Muscle of back (tissue), 11 donors: Measurements from ENCODE around the gene ENOPH1. TPM values are rescaled to one million over a fixed set of nuclear protein-coding genes. Genes with fewer than 3 reads are reported as not detected.
"Not testable (repeated sequence)": the region's sequence is repeated elsewhere in the genome, so short reads cannot be mapped to it uniquely, and the experiment has no call there.

Experiments used
- DNase-seq, 3 donors: peaks; one replicate each; pipeline versions ENCODE4 v3.0.0 to v3.0.0-alpha.2; 2013
- polyA plus RNA-seq, 10 donors: library from polyadenylated mRNA; unstranded; fragments of 120-200 nt; gene quantifications; one replicate each; pipeline ENCODE4 v1.2.1, GENCODE V29; 2013; ENCODE audit not compliant: insufficient read length in 10 of 10

Gene ENOPH1
- polyA plus RNA-seq, 10 donors, result 30.8 to 42.8 (median 33.6) TPM

- DNase-seq, result no peak
Measured at GRCh38 chr4:82463221-82463620, 32.8 kb downstream of the ENOPH1 start.

- DNase-seq, result no peak
Measured at GRCh38 chr4:82467471-82467870, 37.1 kb downstream of the ENOPH1 start.

- DNase-seq, result peak in 1 of 3 donors; percentile 18
Measured at GRCh38 chr4:82469791-82470345, 39.5 kb downstream of the ENOPH1 start.

- DNase-seq, result not testable (repeated sequence)
Measured at GRCh38 chr4:82473080-82473479, 42.7 kb downstream of the ENOPH1 start.

GRCh38 chr4:82473621-82474164 lies 43.3 kb downstream of the ENOPH1 start:
- DNase-seq, result no peak

GRCh38 chr4:82475931-82476330 lies 45.5 kb downstream of the ENOPH1 start:
- not testable (repeated sequence) for DNase-seq

- not testable (repeated sequence) for DNase-seq
Measured at GRCh38 chr4:82477469-82477868, 47.1 kb downstream of the ENOPH1 start.

- DNase-seq, result no peak
Measured at GRCh38 chr4:82479562-82479961, 49.2 kb downstream of the ENOPH1 start.

- no peak for DNase-seq
Measured at GRCh38 chr4:82480771-82481505, 50.5 kb downstream of the ENOPH1 start.

- no peak for DNase-seq
Measured at GRCh38 chr4:82481506-82481840, 51.1 kb downstream of the ENOPH1 start.

GRCh38 chr4:82482387-82482786 lies 52.0 kb downstream of the ENOPH1 start:
- DNase-seq, result no peak

GRCh38 chr4:82484996-82485783 lies 54.8 kb downstream of the ENOPH1 start:
- no peak for DNase-seq

- DNase-seq, result no peak
Measured at GRCh38 chr4:82489076-82489475, 58.7 kb downstream of the ENOPH1 start.

GRCh38 chr4:82489987-82490386 lies 59.6 kb downstream of the ENOPH1 start:
- no peak for DNase-seq

- DNase-seq, result peak in 2 of 3 donors; percentile 8 to 31
Measured at GRCh38 chr4:82491251-82491960, 61.0 kb downstream of the ENOPH1 start.

- no peak for DNase-seq
Measured at GRCh38 chr4:82493721-82494425, 63.5 kb downstream of the ENOPH1 start.

- no peak for DNase-seq
Measured at GRCh38 chr4:82495666-82496065, 65.3 kb downstream of the ENOPH1 start.

- DNase-seq, result no peak
Measured at GRCh38 chr4:82496349-82496748, 66.0 kb downstream of the ENOPH1 start.

GRCh38 chr4:82499738-82500434 lies 69.5 kb downstream of the ENOPH1 start:
- DNase-seq, result no peak

GRCh38 chr4:82500435-82501153 lies 70.2 kb downstream of the ENOPH1 start:
- DNase-seq, result no peak
